IMR-90 (cell line): ENCODE data around the gene ZNF436. TPM values are rescaled to one million over a fixed set of nuclear protein-coding genes. Genes with fewer than 3 reads are reported as not detected.

Source experiments
- ATAC-seq: fragments of 200-7000 bp; cut with Tn5 transposase; 2 replicates; pipeline ENCODE4 v1.9.1; 2020; ENCODE audit warnings: low read depth, mild to moderate bottlenecking, moderate library complexity
- BruUV-seq: library from RNA; stranded (reverse); fragments of 400-500 nt; replicated peaks from 2 replicates; lab custom pipeline; 2021; lab: Mats Ljungman, UMichigan
- CTCF ChIA-PET: fragments of 300-600 bp; formaldehyde crosslinking; extraction: SDS; loops from one replicate; lab custom pipeline; 2021; ENCODE audit warnings: antibody characterized with exemption; lab: Yijun Ruan, JAX
- POLR2A ChIA-PET: fragments of 300-600 bp; sonication (Branson Sonifier 250); formaldehyde crosslinking; loops from one replicate; lab custom pipeline; 2022; ENCODE audit warnings: antibody characterized with exemption; ENCODE audit not compliant: unreplicated experiment; lab: Charles Lee
- DNase-seq: peaks from one replicate; pipeline ENCODE4 v3.0.0; 2013
- H2AFZ ChIP-seq: replicated peaks from 2 replicates; pipeline ENCODE3; 2013; ENCODE audit warnings: low read length, mild to moderate bottlenecking; ENCODE audit not compliant: poor library complexity
- H2AK5ac ChIP-seq: 2 replicates; pipeline ENCODE4 v1.6.1; 2013; ENCODE audit warnings: low read depth, low read length, inconsistent platforms
- H2AK9ac ChIP-seq: replicated peaks from 2 replicates; pipeline ENCODE3; 2013; ENCODE audit warnings: mild to moderate bottlenecking, low read depth, low read length, moderate library complexity; ENCODE audit not compliant: poor library complexity
- H2BK120ac ChIP-seq: 2 replicates; pipeline ENCODE4 v1.6.1; 2013; ENCODE audit warnings: low read depth, low read length, inconsistent platforms
- H2BK15ac ChIP-seq: 3 replicates; pipeline ENCODE4 v1.6.1; 2013; ENCODE audit warnings: low read depth, low read length, inconsistent platforms
- H2BK20ac ChIP-seq: 2 replicates; pipeline ENCODE4 v1.6.1; 2013; ENCODE audit warnings: low read depth, mild to moderate bottlenecking, inconsistent platforms, low read length, moderate library complexity
- H2BK5ac ChIP-seq: 2 replicates; pipeline ENCODE4 v1.6.1; 2013; ENCODE audit warnings: mild to moderate bottlenecking, low read depth, low read length, inconsistent platforms; ENCODE audit not compliant: poor library complexity, severe bottlenecking
- H3K14ac ChIP-seq: replicated peaks from 2 replicates; pipeline ENCODE4 v1.6.1; 2013; ENCODE audit warnings: low read depth, low read length, inconsistent platforms
- H3K18ac ChIP-seq: 2 replicates; pipeline ENCODE4 v1.6.1; 2013; ENCODE audit warnings: low read depth, low read length, control low read depth
- H3K23ac ChIP-seq: 2 replicates; pipeline ENCODE4 v1.6.1; 2013; ENCODE audit warnings: low read depth, low read length, inconsistent platforms
- H3K27ac ChIP-seq: 2 replicates; pipeline ENCODE4 v1.5.1; 2013; ENCODE audit warnings: mild to moderate bottlenecking, control low read depth, low read length; ENCODE audit not compliant: insufficient read depth
- H3K27me3 ChIP-seq: 2 replicates; pipeline ENCODE4 v1.6.1; 2013; ENCODE audit warnings: low read length; ENCODE audit not compliant: control insufficient read depth, insufficient read depth
- H3K36me3 ChIP-seq: 2 replicates; pipeline ENCODE4 v1.6.1; 2013; ENCODE audit warnings: low read length, mixed read lengths; ENCODE audit not compliant: control insufficient read depth, insufficient read depth
- H3K4ac ChIP-seq: 2 replicates; pipeline ENCODE4 v1.6.1; 2013; ENCODE audit warnings: low read depth, low read length, inconsistent platforms
- H3K4me1 ChIP-seq: 2 replicates; pipeline ENCODE4 v1.6.1; 2013; ENCODE audit warnings: low read length, mixed read lengths; ENCODE audit not compliant: control insufficient read depth, insufficient read depth
- H3K4me2 ChIP-seq: 2 replicates; pipeline ENCODE4 v1.6.1; 2013; ENCODE audit warnings: low read depth, mild to moderate bottlenecking, control low read depth, low read length, moderate library complexity
- H3K4me3 ChIP-seq: 2 replicates; pipeline ENCODE4 v1.5.1; 2013; ENCODE audit warnings: low read depth, mild to moderate bottlenecking, control low read depth, low read length, moderate library complexity; ENCODE audit not compliant: insufficient read depth
- H3K56ac ChIP-seq: 2 replicates; pipeline ENCODE4 v1.6.1; 2013; ENCODE audit warnings: low read length, inconsistent platforms; ENCODE audit not compliant: insufficient read depth; ENCODE audit errors: extremely low read depth
- H3K79me1 ChIP-seq, 2 experiments: 2 replicates each; pipeline ENCODE4 v1.6.1; 2013; ENCODE audit warnings: low read length in 2 of 2, inconsistent platforms in 1 of 2, low read depth in 1 of 2
- H3K9ac ChIP-seq: 2 replicates; pipeline ENCODE4 v1.6.1; 2013; ENCODE audit warnings: low read depth, low read length, control low read depth
- H3K9me1 ChIP-seq: 2 replicates; pipeline ENCODE4 v1.6.1; 2013; ENCODE audit warnings: low read length, inconsistent platforms; ENCODE audit not compliant: insufficient read depth
- H3K9me3 ChIP-seq: 2 replicates; pipeline ENCODE4 v1.6.1; 2013; ENCODE audit warnings: low read length; ENCODE audit not compliant: control insufficient read depth, insufficient read depth
- H4K20me1 ChIP-seq: 2 replicates; pipeline ENCODE4 v1.6.1; 2013; ENCODE audit warnings: low read length, inconsistent platforms; ENCODE audit not compliant: insufficient read depth
- H4K5ac ChIP-seq: 2 replicates; pipeline ENCODE4 v1.6.1; 2013; ENCODE audit warnings: mild to moderate bottlenecking, low read depth, low read length, control low read depth
- H4K8ac ChIP-seq, 2 experiments: 2 replicates each; pipeline ENCODE4 v1.6.1; 2013; ENCODE audit warnings: low read depth in 2 of 2, low read length in 2 of 2, control low read depth in 1 of 2, inconsistent platforms in 1 of 2
- H4K91ac ChIP-seq: 2 replicates; pipeline ENCODE4 v1.6.1; 2013; ENCODE audit warnings: low read depth, low read length, inconsistent platforms; ENCODE audit not compliant: insufficient read depth
- BHLHE40 ChIP-seq: fragments of 150-350 bp; IDR thresholded peaks from 2 replicates; pipeline ENCODE4 v1.6.1; 2016; ENCODE audit warnings: mild to moderate bottlenecking, low read depth, low read length
- CEBPB ChIP-seq: IDR thresholded peaks from 2 replicates; pipeline ENCODE4 v1.6.1; 2012; ENCODE audit warnings: low read depth, low read length, improper control_type of control experiment
- CHD1 ChIP-seq: IDR thresholded peaks from 2 replicates; pipeline ENCODE4 v1.6.1; 2012; ENCODE audit warnings: low read depth, low read length, improper control_type of control experiment
- CTCF ChIP-seq: conservative IDR thresholded peaks from 2 replicates; pipeline ENCODE4 v1.5.1; 2012; ENCODE audit warnings: mild to moderate bottlenecking, low read depth, low read length, improper control_type of control experiment
- FOS ChIP-seq: fragments of 150-350 bp; IDR thresholded peaks from 2 replicates; pipeline ENCODE4 v1.6.1; 2016; ENCODE audit warnings: low read depth, low read length
- MAFK ChIP-seq: IDR thresholded peaks from 2 replicates; pipeline ENCODE4 v1.6.1; 2012; ENCODE audit warnings: low read depth, low read length, improper control_type of control experiment
- MAZ ChIP-seq: IDR thresholded peaks from 2 replicates; pipeline ENCODE4 v1.6.1; 2012; ENCODE audit warnings: low read depth, mild to moderate bottlenecking, low read length, improper control_type of control experiment, moderate library complexity, borderline replicate concordance
- MXI1 ChIP-seq: IDR thresholded peaks from 2 replicates; pipeline ENCODE4 v1.6.1; 2012; ENCODE audit warnings: low read depth, mild to moderate bottlenecking, low read length, moderate library complexity, borderline replicate concordance
- NFE2L2 ChIP-seq: fragments of 150-350 bp; IDR thresholded peaks from 2 replicates; pipeline ENCODE4 v1.6.1; 2016; ENCODE audit warnings: low read depth, mild to moderate bottlenecking, low read length
- POLR2A ChIP-seq: IDR thresholded peaks from 2 replicates; pipeline ENCODE4 v1.6.1; 2012; ENCODE audit warnings: mild to moderate bottlenecking, low read depth, low read length
- RCOR1 ChIP-seq: IDR thresholded peaks from 2 replicates; pipeline ENCODE4 v1.6.1; 2012; ENCODE audit warnings: mild to moderate bottlenecking, low read length, improper control_type of control experiment; ENCODE audit not compliant: insufficient replicate concordance
- RFX5 ChIP-seq: IDR thresholded peaks from 2 replicates; pipeline ENCODE4 v1.8.0; 2012; ENCODE audit warnings: low read depth, mild to moderate bottlenecking, low read length, moderate library complexity
- SMC3 ChIP-seq: fragments of 150-350 bp; IDR thresholded peaks from 2 replicates; pipeline ENCODE4 v1.6.1; 2016; ENCODE audit warnings: low read depth, mild to moderate bottlenecking, antibody characterized with exemption, low read length, moderate library complexity
- USF2 ChIP-seq: fragments of 150-350 bp; IDR thresholded peaks from 2 replicates; pipeline ENCODE4 v1.6.1; 2017; ENCODE audit warnings: mild to moderate bottlenecking, antibody characterized with exemption, low read length, low read depth
- WGBS, 2 experiments: methylation state at CpG; one replicate each; pipeline versions ENCODE4 v1.1.5 to v1.1.7; 2013; ENCODE audit warnings: missing lambda C conversion rate in 2 of 2; ENCODE audit not compliant: insufficient read length in 1 of 2; ENCODE audit errors: extremely low coverage in 2 of 2; 5-methylcytosine and 5-hydroxymethylcytosine counted together
- dilution Hi-C: fragments of 300-500 bp; cut with HindIII; formaldehyde crosslinking; loops from one replicate; pipeline ENCODE4 v1.14.3; 2018; ENCODE audit warnings: low sequenced_read_pairs; ENCODE audit not compliant: unreplicated experiment
- in situ Hi-C: fragments of 300-500 bp; cut with MboI; formaldehyde crosslinking; loops from 3 replicates; pipeline ENCODE4 v1.14.3; 2019; ENCODE audit warnings: low sequenced_read_pairs, inconsistent platforms, mixed read lengths
- intact Hi-C: fragments of 100-400 bp; cut with micrococcal nuclease; formaldehyde crosslinking; loops from 2 replicates; pipeline ENCODE4 v1.10.0; 2022
- polyA plus RNA-seq, 3 experiments: library from polyadenylated mRNA; depleted of rRNA; stranded (reverse); fragments of >200 nt; gene quantifications; 2 replicates each; pipeline ENCODE4 v1.2.3, GENCODE V29; 2012; ENCODE audit warnings: low replicate concordance in 1 of 3
- total RNA-seq: library from RNA; depleted of rRNA; stranded (reverse); fragments of >200 nt; gene quantifications from 2 replicates; pipeline ENCODE4 v1.2.3, GENCODE V29; 2012
- TF ChIP-seq, protein P1 (sequence below): fragments of 150-350 bp; IDR thresholded peaks from 2 replicates; pipeline ENCODE4 v1.6.1; 2016; ENCODE audit warnings: low read depth, mild to moderate bottlenecking, low read length, moderate library complexity, borderline replicate concordance

Gene ZNF436
- total and polyA plus RNA-seq, 2 of the 4 experiments (the other 2 are of a cell fraction), result 5.3 to 14.3 TPM

- TF ChIP-seq NFE2L2 (no peak), RFX5 (no peak), MXI1 (no peak), CEBPB (no peak), RCOR1 (no peak), MAFK (no peak), BHLHE40 (no peak), MAZ (no peak), SMC3 (no peak), USF2 (no peak), CTCF (no peak), FOS (no peak), POLR2A (no peak), CHD1 (no peak)
- TF ChIP-seq, protein P1, sequence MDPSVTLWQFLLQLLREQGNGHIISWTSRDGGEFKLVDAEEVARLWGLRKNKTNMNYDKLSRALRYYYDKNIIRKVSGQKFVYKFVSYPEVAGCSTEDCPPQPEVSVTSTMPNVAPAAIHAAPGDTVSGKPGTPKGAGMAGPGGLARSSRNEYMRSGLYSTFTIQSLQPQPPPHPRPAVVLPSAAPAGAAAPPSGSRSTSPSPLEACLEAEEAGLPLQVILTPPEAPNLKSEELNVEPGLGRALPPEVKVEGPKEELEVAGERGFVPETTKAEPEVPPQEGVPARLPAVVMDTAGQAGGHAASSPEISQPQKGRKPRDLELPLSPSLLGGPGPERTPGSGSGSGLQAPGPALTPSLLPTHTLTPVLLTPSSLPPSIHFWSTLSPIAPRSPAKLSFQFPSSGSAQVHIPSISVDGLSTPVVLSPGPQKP, result no peak
- Histone ChIP-seq H3K27ac (no peak overlapping the region), H3K4me1 (peaks cover 2% of the 10 kb centered on the region; the same call in 1 of the 2 replicates), H3K56ac (no peak overlapping the region), H2AFZ (no peak overlapping the region), H3K4me2 (no peak overlapping the region), H2AK5ac (no peak overlapping the region), H4K8ac (no peak overlapping the region), H2BK120ac (no peak overlapping the region), H3K23ac (no peak overlapping the region), H3K9ac (no peak overlapping the region), H2AK9ac (no peak overlapping the region), H3K14ac (no peak overlapping the region), H3K79me1 (peaks cover 21 to 65% of the 10 kb centered on the region in 2 experiments), H3K36me3 (peaks cover 40% of the 10 kb centered on the region), H3K4me3 (no peak overlapping the region), H2BK5ac (no peak overlapping the region), H2BK20ac (no peak overlapping the region), H3K27me3 (no peaks in the 10 kb centered on the region), H3K4ac (no peak overlapping the region), H4K20me1 (peaks cover 51% of the 10 kb centered on the region), H4K91ac (no peak overlapping the region), H3K9me3 (no peaks in the 10 kb centered on the region), H3K18ac (no peak overlapping the region), H4K5ac (no peak overlapping the region), H2BK15ac (no peak overlapping the region), H3K9me1 (no peaks in the 10 kb centered on the region; the same call in 1 of the 2 replicates)
- ChIA-PET POLR2A (no interaction called here), CTCF (interaction anchor here (0.6 kb wide), 1 partner anchor 119 kb away, joined by 3 read pairs; no protein-coding TSS in a partner anchor)
- DNase-seq, result no peak
- intact Hi-C loops, result no loop called here
- ATAC-seq, result no peak
- no TSS peak for BruUV-seq
- in situ Hi-C loops, result no loop called here
- dilution Hi-C loops, result no loop called here
- 100% methylated on average over 1 of the region's 2 CpGs; no CpG with 5 or more reads in 1 of the 2 experiments for WGBS, 2 experiments
These were observed 44.2 kb downstream of the ZNF436 start for GRCh38 chr1:23325393-23325792.
